Measurements from ENCODE around the gene SPOCK1. TPM values are rescaled to one million over a fixed set of nuclear protein-coding genes. Genes with fewer than 3 reads are reported as not detected.

The SPOCK1 gene
- total RNA-seq, 4 donors from 2014 or later = 46.5 to 52.7 (median 51.4) TPM

- H3K36me3 ChIP-seq = no peaks in the 10 kb centered on the region
- TF ChIP-seq CTCF (IDR thresholded peaks at IDR 0.05) (no peak), POLR2AphosphoS5 (IDR thresholded peaks at IDR 0.05) (no peak), POLR2A (IDR thresholded peaks at IDR 0.05) (no peak), EP300 (IDR thresholded peaks at IDR 0.05) (no peak)
- H3K27me3 ChIP-seq = no peaks in the 10 kb centered on the region
- ATAC-seq = no peak
- H3K27ac ChIP-seq = no peak overlapping the region
- no peaks in the 10 kb centered on the region for H3K4me1 ChIP-seq
- H3K4me3 ChIP-seq = no peak overlapping the region
- 80 to 85% methylated on average over 2 to 4 of the region's 4 CpGs for WGBS, 2 donors (ENCODE audit: low coverage in 1 of 2)
- no peaks in the 10 kb centered on the region for H3K9me3 ChIP-seq
Observed at GRCh38 chr5:137462816-137463520, 36.2 kb downstream of the SPOCK1 start.

GRCh38 chr5:137462265-137462590 is 36.9 kb downstream of the SPOCK1 start:
- TF ChIP-seq POLR2AphosphoS5 (IDR thresholded peaks at IDR 0.05) = no peak
- H3K4me1 ChIP-seq = no peaks in the 10 kb centered on the region
- 0 to 27% methylated on average over 1 to 4 of the region's 5 CpGs for WGBS, 2 donors (ENCODE audit: low coverage in 1 of 2)
- H3K4me3 ChIP-seq = no peak overlapping the region
- no peaks in the 10 kb centered on the region for H3K9me3 ChIP-seq
- H3K27ac ChIP-seq = no peak overlapping the region
- H3K36me3 ChIP-seq = no peaks in the 10 kb centered on the region
- no peaks in the 10 kb centered on the region for H3K27me3 ChIP-seq
- no peak for ATAC-seq

GRCh38 chr5:137461391-137462264 is 37.5 kb downstream of the SPOCK1 start:
- Histone ChIP-seq H3K27ac (no peak overlapping the region), H3K36me3 (no peaks in the 10 kb centered on the region), H3K4me1 (no peaks in the 10 kb centered on the region), H3K4me3 (no peak overlapping the region), H3K9me3 (no peaks in the 10 kb centered on the region), H3K27me3 (no peaks in the 10 kb centered on the region)
- TF ChIP-seq EP300 (IDR thresholded peaks at IDR 0.05) = no peak
- TF ChIP-seq CTCF (IDR thresholded peaks at IDR 0.05) = no peak
- TF ChIP-seq POLR2A (IDR thresholded peaks at IDR 0.05) = no peak
- TF ChIP-seq POLR2AphosphoS5 (IDR thresholded peaks at IDR 0.05) = no peak
- WGBS, 2 donors (ENCODE audit: low coverage in 1 of 2) = 38 to 59% methylated on average over 3 to 6 of the region's 6 CpGs
- ATAC-seq = no peak

GRCh38 chr5:137454671-137455070 is 44.5 kb downstream of the SPOCK1 start:
- no peaks in the 10 kb centered on the region for H3K36me3 ChIP-seq
- H3K9me3 ChIP-seq = no peaks in the 10 kb centered on the region
- TF ChIP-seq EP300 (IDR thresholded peaks at IDR 0.05) (no peak), POLR2AphosphoS5 (IDR thresholded peaks at IDR 0.05) (no peak), CTCF (IDR thresholded peaks at IDR 0.05) (no peak), POLR2A (IDR thresholded peaks at IDR 0.05) (no peak)
- H3K4me3 ChIP-seq = no peak overlapping the region
- H3K27me3 ChIP-seq = peaks cover 5% of the 10 kb centered on the region
- H3K4me1 ChIP-seq = no peaks in the 10 kb centered on the region
- ATAC-seq = no peak
- H3K27ac ChIP-seq = no peak overlapping the region

- no peak overlapping the region for H3K27ac ChIP-seq
- no peaks in the 10 kb centered on the region for H3K9me3 ChIP-seq
- H3K27me3 ChIP-seq = peaks cover 5% of the 10 kb centered on the region
- H3K36me3 ChIP-seq = no peaks in the 10 kb centered on the region
- H3K4me3 ChIP-seq = no peak overlapping the region
- WGBS, 2 donors (ENCODE audit: low coverage in 1 of 2) = 40 to 41% methylated on average over 5 to 6 of the region's 6 CpGs
- no peak for TF ChIP-seq CTCF (IDR thresholded peaks at IDR 0.05)
- no peak for ATAC-seq
- no peaks in the 10 kb centered on the region for H3K4me1 ChIP-seq
Observed at GRCh38 chr5:137453483-137454080, 45.5 kb downstream of the SPOCK1 start.
